ENCODE measurements around the gene RELL2. TPM values are rescaled to one million over a fixed set of nuclear protein-coding genes. Genes with fewer than 3 reads are reported as not detected.

RELL2 gene
- total RNA-seq, 1 donor from 2014 or later: 12.9 TPM

- Mint-ChIP-seq H3K36me3 (ENCODE audit: low read depth, unreplicated experiment) (no peaks in the 10 kb centered on the region), H3K4me1 (ENCODE audit: low read depth, unreplicated experiment) (peaks cover 30% of the 10 kb centered on the region), H3K27ac (ENCODE audit: unreplicated experiment) (peak overlapping the region; percentile 48), H3K27me3 (ENCODE audit: low read depth, unreplicated experiment) (peaks cover 3% of the 10 kb centered on the region), H3K9me3 (ENCODE audit: unreplicated experiment) (no peaks in the 10 kb centered on the region), H3K4me3 (ENCODE audit: unreplicated experiment) (peak overlapping the region; percentile 34)
- H3K36me3 ChIP-seq (ENCODE audit: insufficient read depth, low read length): no peaks in the 10 kb centered on the region
- no peak overlapping the region for H3K4me2 ChIP-seq (ENCODE audit: low read length)
- H3K27me3 ChIP-seq (ENCODE audit: insufficient read depth, low read length): no peaks in the 10 kb centered on the region
- DNase-seq (ENCODE audit: low read depth): no peak
- H3K79me2 ChIP-seq (ENCODE audit: insufficient read depth, low read length): peaks cover 15% of the 10 kb centered on the region
- no peaks in the 10 kb centered on the region for H3K9me3 ChIP-seq (ENCODE audit: insufficient read depth, low read depth, low read length)
- no peaks in the 10 kb centered on the region for H4K20me1 ChIP-seq (ENCODE audit: insufficient read depth, low read length)
- no peak for FAIRE-seq
- H3K27ac ChIP-seq (ENCODE audit: low read depth, low read length): no peak overlapping the region
- no peak overlapping the region for H3K9ac ChIP-seq (ENCODE audit: low read length)
- no peak overlapping the region for H3K4me3 ChIP-seq (ENCODE audit: insufficient read depth, low read depth, low read length)
- no peak overlapping the region for H2AFZ ChIP-seq (ENCODE audit: low read depth, low read length)
- H3K4me1 ChIP-seq (ENCODE audit: insufficient read depth, low read length): peaks cover 27% of the 10 kb centered on the region
- TF ChIP-seq CTCF (IDR thresholded peaks at IDR 0.05; ENCODE audit: insufficient read depth, low read depth, low read length): no peak
Observed at GRCh38 chr5:141683596-141684141, 46.9 kb downstream of the RELL2 start.

- no peaks in the 10 kb centered on the region for H3K36me3 ChIP-seq (ENCODE audit: insufficient read depth, low read length)
- H3K9me3 Mint-ChIP-seq (ENCODE audit: unreplicated experiment): no peaks in the 10 kb centered on the region
- H3K4me2 ChIP-seq (ENCODE audit: low read length): no peak overlapping the region
- H3K36me3 Mint-ChIP-seq (ENCODE audit: low read depth, unreplicated experiment): no peaks in the 10 kb centered on the region
- H3K27ac Mint-ChIP-seq (ENCODE audit: unreplicated experiment): no peak overlapping the region
- no peaks in the 10 kb centered on the region for H4K20me1 ChIP-seq (ENCODE audit: insufficient read depth, low read length)
- H3K9me3 ChIP-seq (ENCODE audit: insufficient read depth, low read depth, low read length): no peaks in the 10 kb centered on the region
- DNase-seq (ENCODE audit: low read depth): no peak
- H3K27me3 ChIP-seq (ENCODE audit: insufficient read depth, low read length): peaks cover 13% of the 10 kb centered on the region
- H3K4me3 ChIP-seq (ENCODE audit: insufficient read depth, low read depth, low read length): no peak overlapping the region
- H3K4me1 Mint-ChIP-seq (ENCODE audit: low read depth, unreplicated experiment): peaks cover 20% of the 10 kb centered on the region
- H2AFZ ChIP-seq (ENCODE audit: low read depth, low read length): no peak overlapping the region
- no peak overlapping the region for H3K9ac ChIP-seq (ENCODE audit: low read length)
- H3K4me1 ChIP-seq (ENCODE audit: insufficient read depth, low read length): peaks cover 22% of the 10 kb centered on the region
- H3K27ac ChIP-seq (ENCODE audit: low read depth, low read length): no peak overlapping the region
- H3K4me3 Mint-ChIP-seq (ENCODE audit: unreplicated experiment): no peak overlapping the region
- H3K27me3 Mint-ChIP-seq (ENCODE audit: low read depth, unreplicated experiment): peaks cover 18% of the 10 kb centered on the region
- no peak for TF ChIP-seq EZH2 (IDR thresholded peaks at IDR 0.05; ENCODE audit: insufficient read depth, low read length)
- TF ChIP-seq CTCF (IDR thresholded peaks at IDR 0.05; ENCODE audit: insufficient read depth, low read depth, low read length): no peak
- no peak for FAIRE-seq
- peaks cover 1% of the 10 kb centered on the region for H3K79me2 ChIP-seq (ENCODE audit: insufficient read depth, low read length)
Observed at GRCh38 chr5:141685591-141685990, 48.8 kb downstream of the RELL2 start.

GRCh38 chr5:141686648-141687416 is 50.0 kb downstream of the RELL2 start:
- Histone ChIP-seq H2AFZ (ENCODE audit: low read depth, low read length) (no peak overlapping the region), H3K36me3 (ENCODE audit: insufficient read depth, low read length) (no peaks in the 10 kb centered on the region), H3K9ac (ENCODE audit: low read length) (no peak overlapping the region), H3K4me1 (ENCODE audit: insufficient read depth, low read length) (peaks cover 11% of the 10 kb centered on the region), H3K4me3 (ENCODE audit: insufficient read depth, low read depth, low read length) (no peak overlapping the region), H3K27ac (ENCODE audit: low read depth, low read length) (no peak overlapping the region), H3K9me3 (ENCODE audit: insufficient read depth, low read depth, low read length) (no peaks in the 10 kb centered on the region), H3K27me3 (ENCODE audit: insufficient read depth, low read length) (peaks cover 18% of the 10 kb centered on the region), H3K4me2 (ENCODE audit: low read length) (no peak overlapping the region), H4K20me1 (ENCODE audit: insufficient read depth, low read length) (no peaks in the 10 kb centered on the region), H3K79me2 (ENCODE audit: insufficient read depth, low read length) (no peaks in the 10 kb centered on the region)
- TF ChIP-seq CTCF (IDR thresholded peaks at IDR 0.05; ENCODE audit: insufficient read depth, low read depth, low read length) (no peak), EZH2 (IDR thresholded peaks at IDR 0.05; ENCODE audit: insufficient read depth, low read length) (no peak)
- Mint-ChIP-seq H3K36me3 (ENCODE audit: low read depth, unreplicated experiment) (no peaks in the 10 kb centered on the region), H3K4me1 (ENCODE audit: low read depth, unreplicated experiment) (peaks cover 14% of the 10 kb centered on the region), H3K9me3 (ENCODE audit: unreplicated experiment) (no peaks in the 10 kb centered on the region), H3K27me3 (ENCODE audit: low read depth, unreplicated experiment) (peaks cover 29% of the 10 kb centered on the region), H3K27ac (ENCODE audit: unreplicated experiment) (no peak overlapping the region), H3K4me3 (ENCODE audit: unreplicated experiment) (no peak overlapping the region)
- no peak for FAIRE-seq
- no peak for DNase-seq (ENCODE audit: low read depth)
